CD14-positive monocyte (primary cell): ENCODE results near the gene TMEM247. TPM values are rescaled to one million over a fixed set of nuclear protein-coding genes. Genes with fewer than 3 reads are reported as not detected.
"Not testable (repeated sequence)": the region's sequence is repeated elsewhere in the genome, so short reads cannot be mapped to it uniquely, and the experiment has no call there.

Experiments used
- DNase-seq, 3 donors: peaks; one replicate each; pipeline ENCODE4 v3.0.0-alpha.2; 2011 to 2022
- H2AFZ ChIP-seq: 2 replicates; pipeline ENCODE4 v1.6.0; 2012; ENCODE audit warnings: mild to moderate bottlenecking, low read depth, low read length, inconsistent platforms; ENCODE audit not compliant: insufficient read depth, poor library complexity, severe bottlenecking
- H3K27ac ChIP-seq, 2 donors: 1 replicate in 1 of 2; 2 replicates in 1 of 2; pipeline ENCODE4 v1.5.1; 2012 to 2013; ENCODE audit warnings: low read length in 2 of 2, control low read depth in 1 of 2, inconsistent platforms in 1 of 2, low read depth in 1 of 2, mild to moderate bottlenecking in 1 of 2
- H3K27me3 ChIP-seq, 2 donors: one replicate each; pipeline versions ENCODE4 v1.6.0 to v1.6.1; 2011 to 2013; ENCODE audit warnings: low read length in 2 of 2; ENCODE audit not compliant: control insufficient read depth in 2 of 2, insufficient read depth in 2 of 2
- H3K36me3 ChIP-seq, 2 donors: replicated peaks in 1 of 2; 1 replicate in 1 of 2; 2 replicates in 1 of 2; pipeline versions ENCODE4 v1.5.1 to v1.6.1; 2012 to 2013; ENCODE audit warnings: low read length in 2 of 2, control low read depth in 1 of 2, inconsistent platforms in 1 of 2, mild to moderate bottlenecking in 1 of 2; ENCODE audit not compliant: insufficient read depth in 2 of 2, control insufficient read depth in 1 of 2
- H3K4me1 ChIP-seq, 2 donors: 1 replicate in 1 of 2; 2 replicates in 1 of 2; pipeline versions ENCODE4 v1.5.1 to v1.6.1; 2012 to 2013; ENCODE audit warnings: low read length in 2 of 2, control low read depth in 1 of 2, inconsistent platforms in 1 of 2, mild to moderate bottlenecking in 1 of 2, moderate library complexity in 1 of 2; ENCODE audit not compliant: insufficient read depth in 2 of 2, control insufficient read depth in 1 of 2
- H3K4me2 ChIP-seq: replicated peaks from 2 replicates; pipeline ENCODE3; 2012; ENCODE audit warnings: low read length, moderate library complexity, mild to moderate bottlenecking; ENCODE audit not compliant: poor library complexity, severe bottlenecking; ENCODE audit errors: extremely low read depth
- H3K4me3 ChIP-seq, 3 experiments: fragments of 200-600 bp in 1 of 3; sonication (generic) in 1 of 3; replicated peaks in 1 of 3; 1 replicate in 2 of 3; 2 replicates in 1 of 3; pipeline ENCODE4 v1.5.1; 2011 to 2013; ENCODE audit warnings: low read length in 3 of 3, mild to moderate bottlenecking in 3 of 3, control low read depth in 2 of 3, low read depth in 2 of 3, inconsistent platforms in 1 of 3, moderate library complexity in 1 of 3
- H3K79me2 ChIP-seq: 2 replicates; pipeline ENCODE4 v1.6.0; 2012; ENCODE audit warnings: mild to moderate bottlenecking, control low read depth, inconsistent platforms, low read length, moderate library complexity; ENCODE audit not compliant: insufficient read depth
- H3K9ac ChIP-seq: 2 replicates; pipeline ENCODE4 v1.6.0; 2017; ENCODE audit warnings: low read length, mild to moderate bottlenecking; ENCODE audit not compliant: insufficient read depth, poor library complexity, severe bottlenecking
- H3K9me3 ChIP-seq, 2 donors: replicated peaks in 1 of 2; 1 replicate in 1 of 2; 2 replicates in 1 of 2; pipeline versions ENCODE4 v1.5.1 to v1.6.1; 2012 to 2013; ENCODE audit warnings: low read length in 2 of 2, control low read depth in 1 of 2; ENCODE audit not compliant: control insufficient read depth in 1 of 2, insufficient read depth in 1 of 2
- H4K20me1 ChIP-seq: 2 replicates; pipeline ENCODE4 v1.6.0; 2012; ENCODE audit warnings: mild to moderate bottlenecking, low read length, control low read depth, moderate library complexity; ENCODE audit not compliant: insufficient read depth
- H3K27ac Mint-ChIP-seq, 7 donors: one replicate each; pipeline ENCODE4 v1.8.0; 2020; ENCODE audit warnings: mild to moderate bottlenecking in 7 of 7, mixed read lengths in 7 of 7, moderate library complexity in 6 of 7, inconsistent platforms in 2 of 7
- H3K27me3 Mint-ChIP-seq, 3 donors: one replicate each; pipeline ENCODE4 v1.8.0; 2021 to 2022; ENCODE audit warnings: low read depth in 3 of 3, mild to moderate bottlenecking in 3 of 3, mixed read lengths in 3 of 3, moderate library complexity in 3 of 3, inconsistent platforms in 1 of 3
- H3K36me3 Mint-ChIP-seq, 2 donors: one replicate each; pipeline ENCODE4 v1.8.0; 2020; ENCODE audit warnings: mixed read lengths in 2 of 2, inconsistent platforms in 1 of 2, mild to moderate bottlenecking in 1 of 2
- H3K4me1 Mint-ChIP-seq: one replicate; pipeline ENCODE4 v1.8.0; 2020; ENCODE audit warnings: mild to moderate bottlenecking, mixed read lengths
- H3K4me3 Mint-ChIP-seq, 2 donors: one replicate each; pipeline ENCODE4 v1.8.0; 2020; ENCODE audit warnings: mild to moderate bottlenecking in 2 of 2, mixed read lengths in 2 of 2, moderate library complexity in 1 of 2
- H3K9me3 Mint-ChIP-seq, 7 donors: one replicate each; pipeline ENCODE4 v1.8.0; 2020 to 2022; ENCODE audit warnings: mixed read lengths in 7 of 7, mild to moderate bottlenecking in 6 of 7, moderate library complexity in 6 of 7, inconsistent platforms in 2 of 7
- WGBS: methylation state at CpG from one replicate; pipeline ENCODE4 v1.1.5; 2013; ENCODE audit warnings: missing lambda C conversion rate; ENCODE audit not compliant: insufficient coverage; 5-methylcytosine and 5-hydroxymethylcytosine counted together
- intact Hi-C, 2 donors: fragments of 100-400 bp; cut with micrococcal nuclease; formaldehyde crosslinking; loops; one replicate each; pipeline versions ENCODE4 v1.15.0 to v1.15.1; 2023
- polyA plus RNA-seq, 3 donors: library from polyadenylated mRNA; depleted of rRNA in 1 of 3; unstranded in 2 of 3; stranded (reverse) in 1 of 3; fragments of 300-500 nt in 2 of 3; fragments of >200 nt in 1 of 3; fragmentation: Illumina TruSeq in 2 of 3; gene quantifications; 1 replicate in 2 of 3; 2 replicates in 1 of 3; pipeline ENCODE4 v1.2.3, GENCODE V29; 2012 to 2021
- TF ChIP-seq, protein P1 (sequence below): fragments of 200-600 bp; IDR thresholded peaks from one replicate; pipeline ENCODE4 v1.8.0; 2022; ENCODE audit warnings: antibody characterized with exemption, mild to moderate bottlenecking

Gene TMEM247
- polyA plus RNA-seq, 3 donors, result not detected

DNA sequence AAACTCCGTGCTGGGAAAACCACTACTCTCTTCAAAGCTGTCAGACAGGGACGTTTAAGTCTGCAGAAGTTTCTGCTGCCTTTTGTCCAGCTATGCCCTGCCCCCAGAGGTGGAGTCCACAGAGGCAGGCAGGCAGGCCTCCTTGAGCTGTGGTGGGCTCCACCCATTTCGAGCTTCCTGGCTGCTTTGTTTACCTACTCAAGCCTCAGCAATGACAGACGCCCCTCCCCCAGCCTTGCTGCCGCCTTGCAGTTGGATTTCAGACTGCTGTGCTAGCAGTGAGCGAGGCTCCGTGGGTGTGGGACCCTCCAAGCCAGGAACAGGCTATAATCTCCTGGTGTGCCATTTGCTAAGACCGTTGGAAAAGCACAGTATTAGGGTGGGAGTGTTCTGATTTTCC, 1.9 kb upstream of the TMEM247 start:
- H3K9me3 Mint-ChIP-seq, result peaks cover 0 to 10% (median 2%) of the 10 kb centered on the region in 7 donors
- H3K27me3 Mint-ChIP-seq, H3K79me2 ChIP-seq, H3K4me3 Mint-ChIP-seq, H3K4me1 ChIP-seq, H3K4me2 ChIP-seq, H4K20me1 ChIP-seq, H3K4me1 Mint-ChIP-seq, H3K36me3 ChIP-seq, H3K9ac ChIP-seq, H3K27ac Mint-ChIP-seq, H3K9me3 ChIP-seq, H3K27ac ChIP-seq, H3K4me3 ChIP-seq, H3K27me3 ChIP-seq, intact Hi-C loops, H3K36me3 Mint-ChIP-seq, DNase-seq, H2AFZ ChIP-seq: not testable (repeated sequence)
- 95% methylated on average over 8 of the region's 8 CpGs for WGBS

DNA sequence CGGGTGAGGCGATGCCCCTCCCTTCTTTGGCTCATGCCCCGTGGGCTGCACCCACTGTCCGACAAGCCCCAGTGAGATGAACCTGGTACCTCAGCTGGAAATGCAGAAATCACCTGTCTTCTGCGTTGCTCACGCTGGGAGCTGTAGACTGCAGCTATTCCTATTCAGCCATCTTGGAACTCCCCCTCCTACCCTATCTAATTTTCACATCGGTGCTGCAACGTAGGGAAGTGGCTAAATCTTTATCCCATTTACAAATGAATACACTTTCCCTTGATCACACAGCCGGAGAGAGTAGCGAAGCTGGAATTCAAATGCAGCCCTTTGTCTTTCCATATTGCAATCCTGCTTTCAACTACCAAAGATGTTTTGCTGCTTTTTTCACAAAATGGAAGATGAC, 1.4 kb upstream of the TMEM247 start:
- Mint-ChIP-seq H3K9me3 (peaks cover 0 to 10% (median 2%) of the 10 kb centered on the region in 7 donors), H3K4me3 (no peak overlapping the region), H3K36me3 (no peaks in the 10 kb centered on the region), H3K4me1 (no peaks in the 10 kb centered on the region), H3K27me3 (peaks cover 3 to 6% (median 3%) of the 10 kb centered on the region in 3 donors), H3K27ac (no peak overlapping the region)
- Histone ChIP-seq H2AFZ (no peak overlapping the region), H3K4me2 (no peak overlapping the region), H3K79me2 (no peaks in the 10 kb centered on the region), H4K20me1 (no peaks in the 10 kb centered on the region), H3K27ac (no peak overlapping the region), H3K4me1 (no peaks in the 10 kb centered on the region), H3K9me3 (no peaks in the 10 kb centered on the region), H3K36me3 (no peaks in the 10 kb centered on the region), H3K27me3 (no peaks in the 10 kb centered on the region), H3K9ac (no peak overlapping the region), H3K4me3 (no peak overlapping the region)
- TF ChIP-seq, protein P1, sequence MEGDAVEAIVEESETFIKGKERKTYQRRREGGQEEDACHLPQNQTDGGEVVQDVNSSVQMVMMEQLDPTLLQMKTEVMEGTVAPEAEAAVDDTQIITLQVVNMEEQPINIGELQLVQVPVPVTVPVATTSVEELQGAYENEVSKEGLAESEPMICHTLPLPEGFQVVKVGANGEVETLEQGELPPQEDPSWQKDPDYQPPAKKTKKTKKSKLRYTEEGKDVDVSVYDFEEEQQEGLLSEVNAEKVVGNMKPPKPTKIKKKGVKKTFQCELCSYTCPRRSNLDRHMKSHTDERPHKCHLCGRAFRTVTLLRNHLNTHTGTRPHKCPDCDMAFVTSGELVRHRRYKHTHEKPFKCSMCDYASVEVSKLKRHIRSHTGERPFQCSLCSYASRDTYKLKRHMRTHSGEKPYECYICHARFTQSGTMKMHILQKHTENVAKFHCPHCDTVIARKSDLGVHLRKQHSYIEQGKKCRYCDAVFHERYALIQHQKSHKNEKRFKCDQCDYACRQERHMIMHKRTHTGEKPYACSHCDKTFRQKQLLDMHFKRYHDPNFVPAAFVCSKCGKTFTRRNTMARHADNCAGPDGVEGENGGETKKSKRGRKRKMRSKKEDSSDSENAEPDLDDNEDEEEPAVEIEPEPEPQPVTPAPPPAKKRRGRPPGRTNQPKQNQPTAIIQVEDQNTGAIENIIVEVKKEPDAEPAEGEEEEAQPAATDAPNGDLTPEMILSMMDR, result no peak
- intact Hi-C loops, result no loop called here
- 96% methylated on average over 8 of the region's 10 CpGs for WGBS
- DNase-seq, result no peak
